ENCODE data around the gene KRT26.

GRCh38 chr17:40791787-40792436 lies 19.9 kb upstream of the KRT26 start:
- no peak for TF ChIP-seq ARID4B (CRISPR knock-in tag; IDR thresholded peaks at IDR 0.05; ENCODE audit: borderline replicate concordance)
- TF ChIP-seq CREB1 (CRISPR knock-in tag; IDR thresholded peaks at IDR 0.05), result no peak
- TF ChIP-seq ZNF138 (CRISPR knock-in tag; conservative IDR thresholded peaks at IDR 0.05), result no peak
